Transverse colon (tissue), 4 donors: ENCODE measurements around the gene EVC. TPM values are rescaled to one million over a fixed set of nuclear protein-coding genes. Genes with fewer than 3 reads are reported as not detected.
"Not testable (repeated sequence)": the region's sequence is repeated elsewhere in the genome, so short reads cannot be mapped to it uniquely, and the experiment has no call there.

ENCODE experiments used
- DNase-seq: peaks from one replicate; pipeline ENCODE4 v3.0.0-alpha.2; 2019
- H3K27ac ChIP-seq, 4 donors: fragments of 200-600 bp; sonication (generic); 2 replicates each; pipeline ENCODE4 v1.5.1; 2016 to 2018; ENCODE audit warnings: inconsistent platforms in 4 of 4
- H3K27me3 ChIP-seq: fragments of 200-600 bp; sonication (generic); 2 replicates; pipeline ENCODE4 v1.5.1; 2017; ENCODE audit warnings: inconsistent platforms
- H3K36me3 ChIP-seq, 4 donors: fragments of 200-600 bp; sonication (generic); 2 replicates each; pipeline ENCODE4 v1.5.1; 2017 to 2019; ENCODE audit warnings: inconsistent platforms in 4 of 4
- H3K4me1 ChIP-seq, 4 donors: fragments of 200-600 bp; sonication (generic); 2 replicates each; pipeline ENCODE4 v1.5.1; 2017 to 2020; ENCODE audit warnings: inconsistent platforms in 4 of 4
- H3K4me3 ChIP-seq, 4 donors: fragments of 200-600 bp; sonication (generic); 1 replicate in 1 of 4; 2 replicates in 3 of 4; pipeline versions ENCODE4 v1.5.1 to v1.6.1; 2017 to 2019; ENCODE audit warnings: inconsistent platforms in 4 of 4
- H3K9me3 ChIP-seq, 2 donors: fragments of 200-600 bp; sonication (generic); 2 replicates each; pipeline ENCODE4 v1.5.1; 2017 to 2019; ENCODE audit warnings: inconsistent platforms in 2 of 2
- EP300 ChIP-seq: sonication (generic); formaldehyde crosslinking; IDR thresholded peaks from one replicate; pipeline ENCODE4 v1.6.1; 2017; ENCODE audit warnings: antibody characterized with exemption, low read depth
- POLR2A ChIP-seq: fragments of 450-650 bp; IDR thresholded peaks from one replicate; pipeline ENCODE4 v1.6.1; 2016; ENCODE audit warnings: antibody characterized with exemption, mild to moderate bottlenecking, moderate library complexity
- POLR2AphosphoS5 ChIP-seq, 3 donors: sonication (generic); formaldehyde crosslinking; IDR thresholded peaks; one replicate each; pipeline ENCODE4 v1.6.1; 2016; ENCODE audit warnings: antibody characterized with exemption in 3 of 3
- WGBS, 2 donors: methylation state at CpG; one replicate each; pipeline ENCODE4 v1.1.5; 2018; ENCODE audit warnings: low coverage in 1 of 2; 5-methylcytosine and 5-hydroxymethylcytosine counted together
- in situ Hi-C, 4 donors: fragments of 200-750 bp; cut with MboI; loops; one replicate each; pipeline versions ENCODE4 v1.15.0 to v1.15.1; 2017; ENCODE audit warnings: low sequenced_read_pairs in 3 of 4, low pct_ligation_motif_present in 1 of 4, low pct_unique_long_range_greater_than_20kb in 1 of 4
- intact Hi-C: fragments of 100-400 bp; cut with DNase I; formaldehyde crosslinking; loops from one replicate; pipeline ENCODE4 v1.15.1; 2023; ENCODE audit warnings: low total_unique reads
- total RNA-seq, 4 donors: library from RNA; depleted of rRNA; stranded (reverse); fragments of >200 nt; gene quantifications; one replicate each; pipeline ENCODE4 v1.1.0, GENCODE V29; 2016
- TF ChIP-seq, protein P1 (sequence below), 5 experiments: fragments of 200-600 bp in 3 of 5; fragments of 450-650 bp in 2 of 5; sonication (generic) in 3 of 5; IDR thresholded peaks; 1 replicate in 2 of 5; 2 replicates in 3 of 5; pipeline ENCODE4 v1.5.1; 2016 to 2017; ENCODE audit warnings: antibody characterized with exemption in 5 of 5, inconsistent platforms in 3 of 5, mild to moderate bottlenecking in 2 of 5, moderate library complexity in 1 of 5

Gene EVC
- total RNA-seq, 4 donors from 2014 or later, result 6.0 to 45.8 (median 12.0) TPM

DNA sequence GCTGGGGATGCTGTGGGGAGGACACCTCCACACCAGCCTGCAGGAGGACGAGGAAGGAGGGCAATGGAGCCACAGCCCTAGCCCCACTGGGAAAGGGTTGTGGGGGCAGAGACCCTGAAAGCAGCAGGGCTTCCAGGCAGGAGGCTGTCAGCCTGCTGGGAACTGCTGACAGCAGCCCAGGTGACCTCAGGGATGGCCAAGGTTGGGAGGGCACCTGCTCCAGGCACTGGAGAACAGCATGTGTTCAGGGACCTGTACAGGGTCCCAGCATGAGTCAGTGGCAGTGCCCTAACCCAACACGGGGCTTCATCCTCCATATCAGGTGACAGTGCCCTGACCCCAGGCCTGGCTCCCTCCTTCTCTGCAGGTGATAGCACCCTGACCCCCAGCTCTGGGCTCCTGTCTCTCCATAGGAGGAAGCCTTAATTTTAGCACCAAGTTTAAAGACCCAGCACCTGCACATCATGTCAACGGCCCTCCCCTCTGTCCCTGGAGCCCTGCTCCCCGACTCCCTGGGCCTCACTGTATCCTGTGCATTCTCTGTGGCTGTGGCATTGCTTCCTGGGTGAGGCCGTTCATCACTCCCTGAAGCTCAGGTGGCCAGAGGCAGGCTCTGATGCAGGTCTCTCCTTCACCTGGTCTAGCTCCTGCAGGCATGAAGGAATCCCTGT lies 115.6 kb downstream of the EVC start:
- DNase-seq, result no peak
- 48% methylated on average over 5 of the region's 5 CpGs; no CpG with 5 or more reads in 1 of the 2 donors for whole genome bisulfite sequencing, 2 donors
- Histone ChIP-seq H3K36me3 (no peaks in the 10 kb centered on the region), H3K27ac (no peak overlapping the region), H3K9me3 (no peaks in the 10 kb centered on the region), H3K4me1 (peaks cover 0 to 6% (median 0%) of the 10 kb centered on the region in 4 donors), H3K27me3 (no peaks in the 10 kb centered on the region), H3K4me3 (no peak overlapping the region)
- no peak for TF ChIP-seq EP300
- TF ChIP-seq, protein P1, sequence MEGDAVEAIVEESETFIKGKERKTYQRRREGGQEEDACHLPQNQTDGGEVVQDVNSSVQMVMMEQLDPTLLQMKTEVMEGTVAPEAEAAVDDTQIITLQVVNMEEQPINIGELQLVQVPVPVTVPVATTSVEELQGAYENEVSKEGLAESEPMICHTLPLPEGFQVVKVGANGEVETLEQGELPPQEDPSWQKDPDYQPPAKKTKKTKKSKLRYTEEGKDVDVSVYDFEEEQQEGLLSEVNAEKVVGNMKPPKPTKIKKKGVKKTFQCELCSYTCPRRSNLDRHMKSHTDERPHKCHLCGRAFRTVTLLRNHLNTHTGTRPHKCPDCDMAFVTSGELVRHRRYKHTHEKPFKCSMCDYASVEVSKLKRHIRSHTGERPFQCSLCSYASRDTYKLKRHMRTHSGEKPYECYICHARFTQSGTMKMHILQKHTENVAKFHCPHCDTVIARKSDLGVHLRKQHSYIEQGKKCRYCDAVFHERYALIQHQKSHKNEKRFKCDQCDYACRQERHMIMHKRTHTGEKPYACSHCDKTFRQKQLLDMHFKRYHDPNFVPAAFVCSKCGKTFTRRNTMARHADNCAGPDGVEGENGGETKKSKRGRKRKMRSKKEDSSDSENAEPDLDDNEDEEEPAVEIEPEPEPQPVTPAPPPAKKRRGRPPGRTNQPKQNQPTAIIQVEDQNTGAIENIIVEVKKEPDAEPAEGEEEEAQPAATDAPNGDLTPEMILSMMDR (IDR thresholded peaks at IDR 0.05), result no peak
- no peak for TF ChIP-seq POLR2AphosphoS5 (IDR thresholded peaks at IDR 0.05)
- TF ChIP-seq POLR2A, result no peak
- intact Hi-C loops, result no loop called here
- in situ Hi-C loops, result no loop called here

DNA sequence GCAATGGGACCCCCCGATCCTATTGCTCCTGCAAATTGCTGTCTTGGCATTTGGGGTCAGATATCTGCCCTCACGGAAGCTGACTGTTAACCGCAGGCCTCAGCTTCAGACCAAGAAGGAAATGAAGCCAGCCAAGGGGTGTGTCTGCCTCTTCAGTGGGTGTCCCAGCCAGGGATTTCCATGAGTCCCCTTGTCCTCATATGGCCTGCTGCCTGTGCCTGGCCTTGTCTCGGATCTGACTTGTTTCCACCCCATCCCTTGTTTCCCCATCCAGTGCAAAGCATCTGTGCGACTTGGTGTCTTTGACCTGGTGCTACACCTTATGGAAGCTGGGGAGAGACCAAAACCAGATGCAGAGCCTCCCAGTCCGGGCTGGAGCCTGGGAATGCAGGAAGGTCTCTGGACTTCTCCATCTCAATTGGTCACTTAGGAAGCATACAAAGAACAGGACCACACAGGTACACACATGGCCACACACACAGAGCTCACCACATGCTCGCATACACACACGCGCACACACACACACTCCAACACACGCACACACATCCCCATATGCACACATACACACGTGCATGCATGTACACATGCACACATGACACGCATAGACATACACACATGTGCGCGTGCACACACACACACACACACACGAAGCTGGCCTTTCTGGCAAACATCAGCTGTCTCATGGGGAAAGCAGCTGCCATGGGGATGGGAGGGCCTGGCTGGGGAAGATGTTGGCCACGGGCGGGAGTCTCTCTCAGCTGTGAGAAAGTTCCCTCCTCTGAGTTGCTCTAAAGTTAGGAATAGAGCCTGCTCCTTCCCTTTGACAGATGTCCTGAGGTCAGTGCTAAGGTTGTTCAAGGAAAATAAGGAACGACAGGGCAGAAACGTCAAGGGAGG lies 116.4 kb downstream of the EVC start:
- in situ Hi-C loops, result no loop called here
- no peak for DNase-seq
- WGBS, 2 donors, result 74% methylated on average over 19 of the region's 19 CpGs; no CpG with 5 or more reads in 1 of the 2 donors

DNA sequence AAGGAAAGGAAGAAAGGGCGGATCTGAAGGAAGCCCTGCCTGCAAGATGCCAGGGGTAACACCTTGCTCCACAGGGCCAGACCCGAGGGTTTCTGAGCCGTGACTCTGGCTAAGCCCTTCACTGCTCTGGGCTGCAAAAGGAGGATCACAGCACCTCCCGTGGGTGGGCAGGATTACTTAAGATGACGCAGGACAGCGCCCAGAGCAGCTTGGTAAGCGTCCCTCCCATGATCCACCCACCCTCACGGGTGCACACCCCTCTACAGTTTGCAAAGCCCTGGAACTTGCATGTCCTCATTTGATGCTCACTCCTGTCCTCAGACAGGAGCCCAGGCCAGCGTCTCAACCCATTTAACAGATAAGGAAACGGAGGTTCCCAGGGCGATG lies 117.0 kb downstream of the EVC start:
- in situ Hi-C loops, result no loop called here
- WGBS, 2 donors, result 71 to 83% methylated on average over 2 to 11 of the region's 11 CpGs
- Histone ChIP-seq H3K27me3 (no peaks in the 10 kb centered on the region), H3K36me3 (no peaks in the 10 kb centered on the region), H3K9me3 (no peaks in the 10 kb centered on the region), H3K4me1 (peaks cover 0 to 6% (median 0%) of the 10 kb centered on the region in 4 donors), H3K4me3 (no peak overlapping the region), H3K27ac (no peak overlapping the region)
- TF ChIP-seq EP300 (no peak), POLR2A (no peak), POLR2AphosphoS5 (IDR thresholded peaks at IDR 0.05) (no peak)
- TF ChIP-seq, protein P1 (IDR thresholded peaks at IDR 0.05), result no peak
- DNase-seq, result no peak
- intact Hi-C loops, result no loop called here

More for the DNA sequence above, 116.4 kb downstream of the EVC start:
- no peak overlapping the region for H3K27ac ChIP-seq
- peaks cover 0 to 6% (median 0%) of the 10 kb centered on the region in 4 donors for H3K4me1 ChIP-seq
- H3K27me3 ChIP-seq, result no peaks in the 10 kb centered on the region
- no peaks in the 10 kb centered on the region for H3K36me3 ChIP-seq
- intact Hi-C loops, result no loop called here
- TF ChIP-seq, protein P1 (IDR thresholded peaks at IDR 0.05), result no peak
- TF ChIP-seq EP300 (no peak), POLR2AphosphoS5 (IDR thresholded peaks at IDR 0.05) (no peak), POLR2A (no peak)
- no peaks in the 10 kb centered on the region for H3K9me3 ChIP-seq
- no peak overlapping the region for H3K4me3 ChIP-seq

DNA sequence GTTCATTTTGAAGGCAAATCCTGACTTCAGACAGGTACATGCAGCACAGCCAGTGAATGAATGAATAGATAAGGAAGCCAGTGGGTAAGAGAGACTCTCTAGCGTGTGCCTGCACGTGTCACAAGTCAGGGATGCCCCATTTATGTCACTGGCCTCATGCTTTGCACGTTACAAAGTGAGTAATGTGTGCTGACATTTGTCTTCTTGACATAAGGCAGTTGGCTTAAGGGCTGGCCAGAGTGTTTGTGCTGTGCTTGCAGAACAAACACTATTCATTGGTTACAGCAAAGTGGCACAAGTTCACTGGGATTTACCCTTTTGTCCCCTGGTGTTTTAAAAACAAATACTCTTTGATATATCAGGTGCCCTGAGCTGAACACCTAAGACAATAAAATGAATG lies 125.9 kb downstream of the EVC start:
- no peaks in the 10 kb centered on the region for H3K9me3 ChIP-seq
- 33% methylated on average over 3 of the region's 3 CpGs; no CpG with 5 or more reads in 1 of the 2 donors for WGBS, 2 donors
- in situ Hi-C loops (no loop called here), intact Hi-C loops (no loop called here)
- no peaks in the 10 kb centered on the region for H3K27me3 ChIP-seq
- peaks cover 0 to 5% (median 2%) of the 10 kb centered on the region in 4 donors for H3K4me1 ChIP-seq
- H3K36me3 ChIP-seq, result no peaks in the 10 kb centered on the region
- no peak for TF ChIP-seq POLR2AphosphoS5 (IDR thresholded peaks at IDR 0.05)
- TF ChIP-seq, protein P1 (IDR thresholded peaks at IDR 0.05), result no peak
- no peak for TF ChIP-seq EP300
- TF ChIP-seq POLR2A, result no peak
- no peak overlapping the region for H3K4me3 ChIP-seq
- no peak overlapping the region for H3K27ac ChIP-seq
- DNase-seq, result no peak

DNA sequence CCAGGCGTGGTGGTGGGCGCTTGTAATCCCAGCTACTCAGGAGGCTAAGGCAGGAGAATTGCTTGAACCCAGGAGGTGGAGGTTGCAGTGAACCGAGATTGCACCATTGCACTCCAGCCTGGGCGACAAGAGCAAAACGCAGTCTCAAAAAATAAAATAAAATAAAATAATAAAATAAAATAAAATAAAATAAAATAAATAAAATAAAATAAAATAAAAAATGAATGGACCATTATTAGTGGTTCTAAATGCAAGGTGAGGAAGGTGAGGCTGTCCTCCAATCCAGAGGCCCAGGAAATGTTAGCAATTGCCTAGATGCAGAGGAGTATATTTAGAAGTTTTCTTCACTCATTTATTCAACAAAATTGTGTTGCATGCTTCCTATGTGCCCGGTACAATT lies 126.5 kb downstream of the EVC start:
- intact Hi-C loops, result not testable (repeated sequence)
- 89 to 90% methylated on average over 5 to 6 of the region's 6 CpGs for WGBS, 2 donors

More for the DNA sequence above, 126.5 kb downstream of the EVC start:
- H3K9me3 ChIP-seq, in situ Hi-C loops, H3K27ac ChIP-seq, H3K4me3 ChIP-seq, H3K27me3 ChIP-seq, DNase-seq, H3K36me3 ChIP-seq, H3K4me1 ChIP-seq: not testable (repeated sequence)
